GM10847 (cell line): Measurements from ENCODE around the gene TAGLN3.

Experiments
- POLR2A ChIP-seq: IDR thresholded peaks from 2 replicates; pipeline ENCODE4 v1.6.1; 2011; ENCODE audit not compliant: insufficient read length; ENCODE audit errors: extremely low read depth

The TAGLN3 gene

DNA sequence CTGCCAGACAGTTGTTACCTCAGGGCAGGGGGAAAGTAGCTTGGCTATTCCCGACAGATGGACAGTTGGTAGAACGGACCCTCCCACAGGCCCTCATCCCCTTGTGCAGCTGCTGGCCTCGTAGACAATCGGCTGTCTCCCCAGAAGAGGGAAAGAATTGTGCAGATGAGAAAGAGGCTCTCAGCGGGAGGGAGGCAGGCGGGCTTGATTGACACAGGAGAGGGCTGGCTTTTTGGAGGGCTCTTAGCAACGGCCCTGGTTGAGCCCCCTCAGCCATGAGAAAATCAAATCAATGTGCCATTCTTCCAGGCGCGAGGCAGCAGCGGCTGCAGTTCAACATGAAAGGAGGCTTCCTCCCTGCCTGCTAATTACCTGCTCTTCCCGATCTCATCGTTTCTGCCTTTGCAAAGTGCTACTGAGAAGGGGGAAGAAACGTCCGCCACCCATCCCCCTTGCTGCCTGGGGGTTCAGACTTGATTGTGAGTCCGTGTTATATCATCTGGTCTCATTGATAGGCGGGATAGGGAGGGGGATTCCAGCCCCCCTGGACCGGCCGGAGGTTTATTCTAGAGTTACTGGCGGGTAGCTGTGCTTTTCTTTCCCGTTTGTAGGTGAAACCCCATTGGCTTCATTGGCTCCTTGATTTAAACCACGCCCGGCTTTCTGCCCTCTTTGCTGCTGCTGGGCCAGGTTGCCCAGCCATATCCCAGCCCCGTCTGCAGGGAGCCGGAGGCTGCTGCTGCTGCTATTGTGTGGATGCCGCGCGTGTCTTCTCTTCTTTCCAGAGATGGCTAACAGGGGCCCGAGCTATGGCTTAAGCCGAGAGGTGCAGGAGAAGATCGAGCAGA lies at the start of gene TAGLN3:
Gene TAGLN3 (plus strand): TSS at position 287 of the 848 bp plus-strand sequence. CDS start 501 bp downstream, at position 788.
- no peak for TF ChIP-seq POLR2A

DNA sequence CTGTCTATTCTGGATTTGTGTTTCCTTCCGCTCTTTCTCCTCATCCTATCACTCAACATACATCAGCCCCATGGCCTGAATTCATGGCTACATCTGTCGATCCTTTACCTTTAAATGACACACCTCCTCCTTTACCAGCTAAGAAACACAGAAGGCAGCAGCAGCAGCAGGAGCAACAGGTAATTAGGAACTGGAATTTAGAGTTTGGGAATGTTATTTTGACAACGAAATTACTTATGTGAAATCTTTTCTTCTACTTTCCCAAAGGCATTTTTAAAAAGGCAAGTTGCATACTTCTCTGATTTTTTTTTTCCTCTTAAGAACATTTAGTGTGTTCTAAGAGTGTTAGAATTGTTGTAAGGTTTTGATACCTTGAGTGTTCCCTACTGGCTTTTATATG lies 49.0 kb upstream of the TAGLN3 start:
- TF ChIP-seq POLR2A = no peak

- TF ChIP-seq POLR2A = no peak
Observed at GRCh38 chr3:111951032-111951431, 47.7 kb upstream of the TAGLN3 start.

DNA sequence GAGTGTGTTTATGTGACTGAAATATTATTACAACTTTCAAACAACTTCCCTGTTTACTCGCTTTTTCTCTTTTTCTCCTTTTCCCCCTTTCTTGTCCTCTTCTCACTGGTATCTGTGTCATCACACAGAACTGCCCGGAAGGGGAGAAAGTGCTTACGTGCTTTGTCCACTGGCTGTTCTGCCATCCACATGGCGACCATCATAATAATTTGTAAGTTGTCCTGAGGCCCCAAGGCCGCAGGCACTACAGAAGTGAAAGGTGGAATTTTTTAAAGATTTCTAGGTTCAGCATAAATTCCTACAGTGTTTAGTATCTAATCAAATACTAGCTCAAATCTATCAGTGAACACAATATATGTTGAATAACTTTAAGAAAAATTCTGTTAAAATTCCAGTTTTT lies 46.6 kb upstream of the TAGLN3 start:
- TF ChIP-seq POLR2A = no peak

DNA sequence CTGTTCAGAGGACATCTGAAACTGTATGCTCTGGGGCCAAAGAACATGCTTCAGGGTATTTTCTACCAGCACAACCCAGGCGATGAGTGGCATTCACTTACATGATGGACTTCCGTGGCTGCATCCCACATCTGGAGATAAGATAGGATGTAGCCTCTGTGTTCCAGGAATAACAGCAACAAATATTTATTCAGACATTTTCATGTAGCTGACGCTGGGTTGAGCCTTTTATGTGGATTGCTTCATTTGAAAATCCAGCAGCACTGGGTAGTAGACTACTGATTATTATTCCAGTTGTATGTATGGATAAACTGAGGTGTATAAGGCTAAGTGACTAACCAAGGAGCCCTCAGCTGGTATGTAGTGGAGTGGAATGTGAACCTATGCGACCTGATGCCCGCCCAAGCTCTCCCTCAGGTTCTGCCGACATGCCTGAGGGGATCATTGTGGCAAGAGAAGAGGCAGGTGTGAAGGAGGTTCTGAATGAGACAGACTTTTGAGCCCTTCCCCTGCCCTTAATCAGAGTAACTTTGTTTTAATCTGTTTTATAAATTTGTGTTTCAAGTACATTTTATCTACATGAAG lies 45.8 kb upstream of the TAGLN3 start:
- TF ChIP-seq POLR2A = no peak

DNA sequence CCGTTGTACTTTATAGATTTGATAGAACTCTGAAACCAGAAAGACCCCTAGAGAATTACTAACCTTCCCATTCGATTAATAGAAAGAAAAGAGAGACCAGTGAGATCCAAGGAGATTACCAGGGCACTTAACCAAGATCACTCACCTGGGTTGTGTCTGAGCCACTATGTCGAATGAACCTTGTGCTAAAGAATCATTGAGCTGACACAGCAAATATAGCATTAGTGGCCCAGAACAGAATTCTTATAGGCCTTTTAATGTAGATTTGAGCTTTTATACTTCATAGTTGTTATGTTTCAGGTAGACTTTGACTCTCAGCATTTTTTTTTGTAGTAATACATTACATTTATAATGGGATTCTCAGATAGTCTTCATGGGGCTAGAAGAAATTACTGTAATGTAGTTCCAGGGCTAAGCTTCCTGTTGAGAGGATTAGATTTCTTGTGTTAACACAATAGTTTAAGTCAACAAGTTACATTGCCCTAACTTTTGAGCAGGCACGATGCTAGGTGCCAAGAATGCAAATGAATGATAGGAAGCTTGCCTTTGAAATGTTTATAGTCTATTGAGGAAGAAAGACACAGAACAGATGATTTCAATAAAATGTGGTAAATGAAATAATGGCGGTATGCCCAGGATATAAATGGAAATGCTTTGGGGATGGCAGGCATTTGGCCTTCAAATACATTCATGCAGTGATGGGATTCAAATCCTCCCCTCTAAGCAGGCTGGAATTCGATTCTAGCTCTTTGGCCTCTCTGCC lies 44.3 kb upstream of the TAGLN3 start:
- TF ChIP-seq POLR2A = no peak

- TF ChIP-seq POLR2A = no peak
Observed at GRCh38 chr3:111955876-111956275, 42.8 kb upstream of the TAGLN3 start.

GRCh38 chr3:111956449-111956848 lies 42.3 kb upstream of the TAGLN3 start:
- TF ChIP-seq POLR2A = no peak

GRCh38 chr3:111956995-111957734 lies 41.6 kb upstream of the TAGLN3 start:
- no peak for TF ChIP-seq POLR2A

DNA sequence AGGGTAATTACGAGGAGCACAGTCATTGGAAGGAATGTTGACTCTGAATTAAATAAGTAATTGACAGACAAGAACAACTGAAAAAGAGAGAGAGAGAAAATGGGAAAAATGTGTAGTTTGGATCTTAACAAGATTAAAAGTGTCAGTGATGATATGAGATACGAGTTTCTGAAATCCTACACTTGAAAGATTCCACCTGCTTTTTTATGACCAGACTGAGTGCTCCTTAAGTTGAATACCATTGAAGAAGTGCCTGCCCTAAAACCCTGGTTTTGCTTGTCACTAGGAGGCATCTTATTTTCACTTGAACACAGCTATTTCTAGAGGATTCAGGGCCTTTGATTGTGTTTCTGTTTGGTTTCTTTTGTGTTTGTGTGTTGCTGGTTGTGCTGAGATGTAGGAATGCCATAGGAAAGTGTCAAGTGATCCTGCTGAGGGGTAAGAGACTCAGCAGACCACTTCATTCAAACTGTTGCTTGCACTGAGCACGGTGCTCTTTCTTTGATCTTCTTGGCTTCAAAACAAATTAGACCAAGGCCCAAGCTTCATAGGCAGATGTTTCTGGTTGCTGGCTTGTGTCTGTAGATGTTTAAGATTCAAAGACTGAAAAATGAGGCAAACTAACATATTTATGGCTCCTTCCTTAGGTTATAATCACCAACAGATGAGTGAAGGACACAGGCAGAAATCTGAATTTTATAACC lies 37.1 kb upstream of the TAGLN3 start:
- TF ChIP-seq POLR2A = no peak

DNA sequence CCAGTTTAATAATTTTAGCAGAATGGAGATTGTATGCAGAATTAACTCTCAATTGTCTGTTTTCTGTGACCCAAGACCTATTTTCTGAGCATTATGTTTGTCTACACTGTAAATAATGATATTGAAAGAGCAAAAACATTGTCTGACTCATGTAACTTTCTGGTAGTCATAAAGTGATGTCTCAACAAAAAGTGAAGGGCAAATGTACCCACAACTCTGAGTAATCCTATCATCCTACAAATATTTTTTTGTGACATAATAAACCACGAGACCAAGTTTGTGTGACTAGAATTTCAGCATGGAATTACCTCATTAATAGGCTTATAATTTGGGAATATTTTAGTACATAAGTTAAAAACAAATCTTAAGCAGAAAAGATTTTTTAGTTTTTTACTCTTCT lies 35.3 kb upstream of the TAGLN3 start:
- TF ChIP-seq POLR2A = no peak

DNA sequence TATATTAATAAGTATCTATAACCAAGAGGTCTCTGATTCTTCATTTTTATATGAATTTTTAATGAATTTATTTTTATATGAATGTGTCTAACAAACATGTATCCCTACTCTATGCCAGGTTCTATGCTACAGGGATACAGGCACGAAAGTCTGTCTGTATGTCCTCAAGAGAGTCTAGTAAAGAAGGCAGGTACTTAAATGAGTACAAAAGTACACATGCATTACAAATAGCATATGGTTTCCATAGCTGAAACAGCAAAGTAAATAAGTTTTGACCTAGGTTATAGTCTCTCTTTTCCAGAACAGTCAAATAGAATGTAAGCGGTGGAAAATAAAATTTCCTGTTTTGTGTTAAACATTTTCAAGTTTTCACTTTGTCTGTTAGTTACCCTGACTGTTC lies 33.2 kb upstream of the TAGLN3 start:
- no peak for TF ChIP-seq POLR2A

DNA sequence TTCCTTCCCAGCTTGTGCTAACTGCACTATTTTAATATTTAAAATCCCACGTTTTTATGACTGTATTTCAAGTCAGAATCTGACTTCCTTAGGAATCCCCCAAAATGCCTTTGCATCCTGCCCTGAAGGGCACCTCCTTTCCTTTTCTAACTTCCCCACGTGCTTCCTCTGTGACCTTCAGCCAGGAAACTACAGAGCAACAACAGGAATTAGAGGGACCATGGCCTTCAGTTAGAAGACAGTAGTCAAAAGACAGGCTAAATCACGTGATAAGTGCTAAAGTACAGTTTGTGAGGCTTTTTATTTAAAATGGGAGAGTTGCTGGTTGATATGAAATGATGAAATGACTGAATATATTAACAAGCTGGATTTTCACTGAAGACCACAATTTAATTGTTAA lies 31.7 kb upstream of the TAGLN3 start:
- TF ChIP-seq POLR2A = no peak

DNA sequence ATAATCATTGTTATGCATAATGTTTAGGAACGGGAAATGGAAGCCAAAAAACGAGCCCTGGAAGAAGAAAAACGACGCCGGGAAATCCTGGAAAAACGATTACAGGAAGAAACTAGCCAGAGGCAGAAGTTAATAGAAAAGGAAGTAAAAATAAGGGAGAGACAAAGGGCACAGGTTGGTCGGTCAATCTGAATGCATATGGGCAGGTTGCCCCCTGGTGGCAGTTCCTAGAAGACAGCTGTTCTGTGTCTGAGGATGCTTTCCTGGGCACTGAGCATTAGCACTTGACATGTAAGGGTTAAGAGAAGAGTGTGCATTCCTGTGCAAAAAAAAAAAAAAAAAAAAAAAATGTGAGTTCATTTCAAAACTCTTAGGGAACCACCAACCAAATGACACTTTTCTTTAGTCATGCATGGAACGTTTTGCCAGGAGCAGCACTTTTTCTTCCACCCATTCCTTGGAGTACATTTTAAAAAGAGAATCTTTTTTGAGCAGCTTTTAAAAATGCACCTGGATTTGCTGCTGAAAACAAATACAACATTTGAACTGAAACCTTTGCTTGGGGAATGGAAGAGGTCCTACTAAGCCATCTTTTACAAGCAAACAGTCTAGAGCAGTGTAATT lies 31.0 kb upstream of the TAGLN3 start:
- TF ChIP-seq POLR2A = no peak
